ENCODE data around the gene NXPE2.
"Not testable (repeated sequence)": the region's sequence is repeated elsewhere in the genome, so short reads cannot be mapped to it uniquely, and the experiment has no call there.

DNA sequence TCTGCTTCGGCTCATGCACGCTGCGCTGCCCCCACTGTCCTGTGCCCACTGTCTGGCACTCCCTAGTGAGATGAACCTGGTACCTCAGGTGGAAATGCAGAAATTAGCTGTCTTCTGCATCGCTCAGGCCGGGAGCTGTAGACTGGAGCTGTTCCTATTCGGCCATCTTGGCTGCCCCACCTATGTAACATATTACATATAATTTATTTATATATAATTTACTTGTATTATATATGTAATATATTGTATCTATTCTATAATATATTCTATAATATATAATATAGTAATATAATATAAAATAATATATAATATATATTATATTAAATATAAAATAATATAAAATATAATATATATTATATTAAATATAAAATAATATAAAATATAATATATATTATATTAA is 38.9 kb upstream of the NXPE2 start:
- not testable (repeated sequence) for TF ChIP-seq EP300, CTCF (IDR thresholded peaks at IDR 0.05)

All from tibial nerve (tissue), 4 donors.